Measurements from ENCODE around the gene PPP1CB.

The PPP1CB gene

GRCh38 chr2:28716265-28716865 is 35.3 kb upstream of the PPP1CB start (continued):
- TF ChIP-seq ZNF449 (tag by site-specific recombination; IDR thresholded peaks at IDR 0.05) (no peak), ZFP3 (tag by site-specific recombination; IDR thresholded peaks at IDR 0.05; ENCODE audit: low read depth) (no peak), ZBTB1 (tag by site-specific recombination; IDR thresholded peaks at IDR 0.05) (no peak), ZNF10 (tag by site-specific recombination; IDR thresholded peaks at IDR 0.05) (no peak), ZSCAN18 (tag by site-specific recombination; IDR thresholded peaks at IDR 0.05) (no peak), SCRT2 (tag by site-specific recombination; IDR thresholded peaks at IDR 0.05) (peak; percentile 78), FEZF1 (tag by site-specific recombination; IDR thresholded peaks at IDR 0.05) (peak; percentile 70), ZNF366 (tag by site-specific recombination; conservative IDR thresholded peaks at IDR 0.05) (peak; percentile 77), ZNF621 (tag by site-specific recombination; IDR thresholded peaks at IDR 0.05) (no peak), ZNF423 (tag by site-specific recombination; IDR thresholded peaks at IDR 0.05) (no peak), ZSCAN4 (tag by site-specific recombination; IDR thresholded peaks at IDR 0.05) (no peak), ZNF221 (tag by site-specific recombination; IDR thresholded peaks at IDR 0.05; ENCODE audit: borderline replicate concordance) (no peak), ZNF670 (tag by site-specific recombination; IDR thresholded peaks at IDR 0.05; ENCODE audit: low read depth) (no peak), ZNF184 (tag by site-specific recombination; IDR thresholded peaks at IDR 0.05) (0 out of 2 replicates have a peak, but pooled peaks have one; percentile 18), ZNF239 (tag by site-specific recombination; IDR thresholded peaks at IDR 0.05) (no peak), ZNF140 (tag by site-specific recombination; IDR thresholded peaks at IDR 0.05) (no peak), ZNF280D (tag by site-specific recombination; IDR thresholded peaks at IDR 0.05) (no peak), MZF1 (tag by site-specific recombination; IDR thresholded peaks at IDR 0.05; ENCODE audit: borderline replicate concordance) (no peak), ZXDB (tag by site-specific recombination; IDR thresholded peaks at IDR 0.05) (no peak), ZBTB44 (tag by site-specific recombination; IDR thresholded peaks at IDR 0.05) (peak; percentile 95), ZNF639 (tag by site-specific recombination; IDR thresholded peaks at IDR 0.05) (0 out of 2 replicates have a peak, but pooled peaks have one; percentile 19), ZNF529 (tag by site-specific recombination; IDR thresholded peaks at IDR 0.05; ENCODE audit: insufficient replicate concordance) (no peak), ZNF600 (tag by site-specific recombination; IDR thresholded peaks at IDR 0.05) (peak; percentile 89), ZNF26 (tag by site-specific recombination; IDR thresholded peaks at IDR 0.05) (no peak), ZNF266 (tag by site-specific recombination; IDR thresholded peaks at IDR 0.05; ENCODE audit: low read depth) (no peak), ZNF350 (tag by site-specific recombination; IDR thresholded peaks at IDR 0.05) (no peak)

Measured in HEK293 (cell line).